ENCODE measurements around the gene YJU2.

DNA sequence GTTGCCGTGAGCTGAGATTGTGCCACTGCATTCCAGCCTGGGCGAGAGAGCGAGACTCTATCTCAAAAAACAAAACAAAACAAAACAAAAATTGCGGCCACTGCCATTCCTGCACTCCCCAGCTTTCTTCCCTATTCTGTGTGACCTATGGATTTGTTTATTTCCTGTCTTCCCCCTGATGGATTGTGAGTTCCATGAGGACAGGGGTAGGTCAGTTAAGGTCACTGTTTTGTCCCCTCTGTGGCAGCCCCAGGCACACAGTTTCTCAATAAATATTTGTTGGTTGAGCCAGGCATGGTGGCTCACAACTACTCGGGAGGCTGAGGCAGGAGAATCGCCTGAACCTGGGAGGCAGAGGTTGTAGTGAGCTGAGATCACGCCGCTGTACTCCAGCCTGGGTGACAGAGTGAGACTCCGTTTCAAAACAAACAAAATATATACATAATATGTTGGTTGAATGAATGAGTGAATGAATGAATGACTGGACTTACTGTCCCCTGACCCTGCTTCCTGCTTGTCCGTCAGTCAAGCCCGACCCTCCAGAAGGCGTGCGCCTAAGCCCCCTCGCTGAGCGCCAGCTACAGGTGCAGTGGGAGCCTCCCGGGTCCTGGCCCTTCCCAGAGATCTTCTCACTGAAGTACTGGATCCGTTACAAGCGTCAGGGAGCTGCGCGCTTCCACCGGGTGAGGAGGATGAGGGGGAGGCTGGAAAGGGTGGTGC lies 12.6 kb upstream of the YJU2 start:
- TF ChIP-seq POLR2A (IDR thresholded peaks at IDR 0.05): no peak
- TF ChIP-seq, protein P1, sequence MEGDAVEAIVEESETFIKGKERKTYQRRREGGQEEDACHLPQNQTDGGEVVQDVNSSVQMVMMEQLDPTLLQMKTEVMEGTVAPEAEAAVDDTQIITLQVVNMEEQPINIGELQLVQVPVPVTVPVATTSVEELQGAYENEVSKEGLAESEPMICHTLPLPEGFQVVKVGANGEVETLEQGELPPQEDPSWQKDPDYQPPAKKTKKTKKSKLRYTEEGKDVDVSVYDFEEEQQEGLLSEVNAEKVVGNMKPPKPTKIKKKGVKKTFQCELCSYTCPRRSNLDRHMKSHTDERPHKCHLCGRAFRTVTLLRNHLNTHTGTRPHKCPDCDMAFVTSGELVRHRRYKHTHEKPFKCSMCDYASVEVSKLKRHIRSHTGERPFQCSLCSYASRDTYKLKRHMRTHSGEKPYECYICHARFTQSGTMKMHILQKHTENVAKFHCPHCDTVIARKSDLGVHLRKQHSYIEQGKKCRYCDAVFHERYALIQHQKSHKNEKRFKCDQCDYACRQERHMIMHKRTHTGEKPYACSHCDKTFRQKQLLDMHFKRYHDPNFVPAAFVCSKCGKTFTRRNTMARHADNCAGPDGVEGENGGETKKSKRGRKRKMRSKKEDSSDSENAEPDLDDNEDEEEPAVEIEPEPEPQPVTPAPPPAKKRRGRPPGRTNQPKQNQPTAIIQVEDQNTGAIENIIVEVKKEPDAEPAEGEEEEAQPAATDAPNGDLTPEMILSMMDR (IDR thresholded peaks at IDR 0.05): no peak

Measured in tibial nerve (tissue), 3 donors.